HFFc6 (cell line): Measurements from ENCODE around the gene ADAP1. TPM values are rescaled to one million over a fixed set of nuclear protein-coding genes. Genes with fewer than 3 reads are reported as not detected.

Experiments used
- DNase-seq: peaks from one replicate; pipeline ENCODE4 v3.0.0-alpha.2; 2018
- H3K27ac Mint-ChIP-seq: 2 replicates; pipeline ENCODE4 v1.8.0; 2020; ENCODE audit warnings: mild to moderate bottlenecking, mixed read lengths
- H3K27me3 Mint-ChIP-seq: 2 replicates; pipeline ENCODE4 v1.8.0; 2021; ENCODE audit warnings: mild to moderate bottlenecking, moderate library complexity, mixed read lengths; ENCODE audit not compliant: insufficient read depth
- H3K36me3 Mint-ChIP-seq: 2 replicates; pipeline ENCODE4 v1.8.0; 2021; ENCODE audit warnings: low read depth, mixed read lengths
- H3K4me1 Mint-ChIP-seq: 2 replicates; pipeline ENCODE4 v1.8.0; 2020; ENCODE audit warnings: low read depth, mixed read lengths
- H3K4me3 Mint-ChIP-seq: 2 replicates; pipeline ENCODE4 v1.8.0; 2020; ENCODE audit warnings: mild to moderate bottlenecking, moderate library complexity, mixed read lengths
- H3K9me3 Mint-ChIP-seq: 2 replicates; pipeline ENCODE4 v1.8.0; 2020; ENCODE audit warnings: mild to moderate bottlenecking, mixed read lengths
- total RNA-seq, 6 experiments: library from RNA; stranded (reverse); fragmentation: NEBNext Ultra II Directional; extraction: Animal tissue kit (Norgen Biotek cat#: 25700); gene quantifications; 2 replicates in 1 of 6; 3 replicates in 5 of 6; pipeline ENCODE4 v1.2.3, GENCODE V29; 2021
- TF ChIP-seq, protein P1 (sequence below): fragments of 200-600 bp; sonication (generic); IDR thresholded peaks from 2 replicates; pipeline ENCODE4 v1.5.0; 2021; ENCODE audit warnings: antibody characterized with exemption, mild to moderate bottlenecking

The ADAP1 gene
- total RNA-seq, 6 experiments from 2014 or later, result 0.64 to 1.1 (median 0.90) TPM

DNA sequence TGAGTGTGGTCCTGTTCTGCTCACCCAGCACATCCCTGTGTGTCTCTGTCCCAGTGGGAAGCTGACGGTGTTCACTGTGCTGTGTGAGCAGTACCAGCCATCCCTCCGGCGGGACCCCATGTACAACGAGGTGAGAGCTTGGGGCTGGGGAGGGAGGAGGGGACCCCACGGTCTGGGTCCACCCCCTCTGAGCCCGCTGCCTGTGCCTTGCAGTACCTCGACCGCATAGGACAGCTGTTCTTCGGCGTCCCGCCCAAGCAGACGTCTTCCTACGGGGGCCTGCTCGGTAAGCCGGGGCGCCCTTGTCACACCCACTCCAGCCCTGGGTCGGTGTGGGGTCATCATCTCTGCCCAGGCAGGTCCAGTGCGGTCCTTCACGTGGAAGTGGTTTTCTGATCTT is 60.8 kb downstream of the ADAP1 start:
- Mint-ChIP-seq H3K4me1 (no peaks in the 10 kb centered on the region), H3K27ac (no peak overlapping the region), H3K9me3 (no peaks in the 10 kb centered on the region), H3K27me3 (peaks cover 4% of the 10 kb centered on the region; the same call in 1 of the 2 replicates), H3K36me3 (peaks cover 29% of the 10 kb centered on the region), H3K4me3 (no peak overlapping the region)
- DNase-seq, result no peak
- TF ChIP-seq, protein P1, sequence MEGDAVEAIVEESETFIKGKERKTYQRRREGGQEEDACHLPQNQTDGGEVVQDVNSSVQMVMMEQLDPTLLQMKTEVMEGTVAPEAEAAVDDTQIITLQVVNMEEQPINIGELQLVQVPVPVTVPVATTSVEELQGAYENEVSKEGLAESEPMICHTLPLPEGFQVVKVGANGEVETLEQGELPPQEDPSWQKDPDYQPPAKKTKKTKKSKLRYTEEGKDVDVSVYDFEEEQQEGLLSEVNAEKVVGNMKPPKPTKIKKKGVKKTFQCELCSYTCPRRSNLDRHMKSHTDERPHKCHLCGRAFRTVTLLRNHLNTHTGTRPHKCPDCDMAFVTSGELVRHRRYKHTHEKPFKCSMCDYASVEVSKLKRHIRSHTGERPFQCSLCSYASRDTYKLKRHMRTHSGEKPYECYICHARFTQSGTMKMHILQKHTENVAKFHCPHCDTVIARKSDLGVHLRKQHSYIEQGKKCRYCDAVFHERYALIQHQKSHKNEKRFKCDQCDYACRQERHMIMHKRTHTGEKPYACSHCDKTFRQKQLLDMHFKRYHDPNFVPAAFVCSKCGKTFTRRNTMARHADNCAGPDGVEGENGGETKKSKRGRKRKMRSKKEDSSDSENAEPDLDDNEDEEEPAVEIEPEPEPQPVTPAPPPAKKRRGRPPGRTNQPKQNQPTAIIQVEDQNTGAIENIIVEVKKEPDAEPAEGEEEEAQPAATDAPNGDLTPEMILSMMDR, result no peak

DNA sequence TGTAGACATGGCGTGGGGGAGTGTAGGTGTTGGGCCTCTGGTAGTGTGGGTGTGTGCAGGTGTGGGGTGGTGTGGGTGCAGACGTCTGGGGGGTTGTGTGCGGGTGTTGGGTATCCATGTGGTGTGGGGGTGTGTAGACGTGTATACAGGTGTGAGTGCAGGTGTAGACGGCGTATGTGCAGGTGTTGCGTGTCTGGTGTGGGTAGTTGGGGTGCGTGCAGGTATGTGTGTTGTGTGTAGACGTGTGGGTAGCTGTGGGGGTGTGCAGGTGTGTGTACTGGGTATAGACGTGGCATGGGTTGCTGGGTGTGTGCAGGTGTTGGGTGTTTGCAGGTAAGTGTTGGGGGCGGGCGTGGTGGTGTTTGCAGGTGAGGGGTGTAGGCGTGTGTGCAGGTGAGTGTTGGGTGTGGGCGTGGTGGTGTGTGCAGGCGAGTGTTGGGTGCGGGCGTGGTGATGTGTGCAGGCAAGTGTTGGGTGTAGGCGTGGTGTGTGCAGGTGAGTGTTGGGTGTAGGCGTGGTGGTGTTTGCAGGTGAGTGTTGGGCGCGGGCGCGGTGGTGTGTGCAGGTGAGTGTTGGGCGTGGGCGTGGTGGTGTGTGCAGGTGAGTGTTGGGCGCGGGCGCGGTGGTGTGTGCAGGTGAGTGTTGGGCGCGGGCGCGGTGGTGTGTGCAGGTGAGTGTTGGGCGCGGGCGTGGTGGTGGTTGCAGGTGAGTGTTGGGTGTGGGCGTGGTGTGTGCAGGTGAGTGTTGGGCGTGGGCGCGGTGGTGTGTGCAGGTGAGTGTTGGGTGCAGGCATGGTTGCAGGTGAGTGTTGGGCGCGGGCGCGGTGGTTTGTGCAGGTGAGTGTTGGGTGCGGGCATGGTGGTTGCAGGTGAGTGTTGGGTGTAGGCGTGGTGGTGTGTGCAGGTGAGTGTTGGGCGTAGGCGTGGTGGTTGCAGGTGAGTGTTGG is 61.6 kb downstream of the ADAP1 start:
- no peak for DNase-seq
- Mint-ChIP-seq H3K27me3 (peaks cover 4% of the 10 kb centered on the region; the same call in 1 of the 2 replicates), H3K36me3 (peaks cover 30% of the 10 kb centered on the region), H3K27ac (no peak overlapping the region), H3K4me1 (no peaks in the 10 kb centered on the region), H3K9me3 (no peaks in the 10 kb centered on the region), H3K4me3 (no peak overlapping the region)
- TF ChIP-seq, protein P1, result no peak

DNA sequence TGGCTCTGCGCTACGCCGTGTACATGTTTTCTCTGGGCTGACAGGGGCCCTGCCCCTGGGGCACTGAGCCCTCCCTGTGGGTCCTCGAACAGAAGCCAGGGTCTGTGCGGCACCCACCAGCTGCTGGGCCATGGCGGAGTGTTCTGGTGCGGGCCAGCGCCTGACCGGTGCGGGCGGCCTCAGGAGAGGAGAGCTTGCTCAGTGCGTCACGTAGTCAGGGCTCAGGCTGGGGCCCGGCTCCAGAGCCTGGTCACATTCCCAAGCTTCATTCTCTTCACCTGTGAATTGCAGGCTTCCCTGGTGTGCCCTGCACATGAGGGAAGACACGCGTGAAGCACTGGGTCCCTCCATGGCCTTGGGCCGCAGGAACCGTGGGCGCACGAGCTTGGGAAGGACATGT is 62.7 kb downstream of the ADAP1 start:
- TF ChIP-seq, protein P1, result no peak

DNA sequence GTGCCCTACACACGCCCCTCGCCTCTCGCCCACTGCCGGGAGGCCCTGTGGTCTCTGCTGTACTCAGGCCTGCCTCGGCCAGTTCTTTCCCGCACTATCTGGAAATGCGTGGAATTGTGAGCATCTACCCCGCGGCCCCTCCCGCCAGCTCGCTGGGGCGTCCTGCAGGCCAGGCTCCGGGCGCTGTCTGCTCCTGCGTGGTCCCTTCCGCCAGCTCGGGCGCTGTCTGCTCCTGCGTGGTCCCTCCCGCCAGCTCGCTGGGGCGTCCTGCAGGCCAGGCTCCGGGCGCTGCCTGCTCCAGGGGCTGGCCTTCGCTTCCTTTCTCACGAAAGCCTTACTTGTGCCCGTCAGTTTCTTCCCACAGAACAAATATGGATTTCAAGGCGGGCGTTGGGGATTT is 63.2 kb downstream of the ADAP1 start:
- Mint-ChIP-seq H3K36me3 (peaks cover 29% of the 10 kb centered on the region), H3K27me3 (peaks cover 2% of the 10 kb centered on the region; the same call in 1 of the 2 replicates), H3K9me3 (no peaks in the 10 kb centered on the region), H3K4me1 (no peaks in the 10 kb centered on the region), H3K27ac (no peak overlapping the region), H3K4me3 (no peak overlapping the region)
- DNase-seq, result no peak
- TF ChIP-seq, protein P1, result no peak

More for the DNA sequence above, 62.7 kb downstream of the ADAP1 start:
- Mint-ChIP-seq H3K27ac (no peak overlapping the region), H3K4me3 (no peak overlapping the region), H3K9me3 (no peaks in the 10 kb centered on the region), H3K27me3 (peaks cover 4% of the 10 kb centered on the region; the same call in 1 of the 2 replicates), H3K36me3 (peaks cover 30% of the 10 kb centered on the region), H3K4me1 (no peaks in the 10 kb centered on the region)
- DNase-seq, result no peak

DNA sequence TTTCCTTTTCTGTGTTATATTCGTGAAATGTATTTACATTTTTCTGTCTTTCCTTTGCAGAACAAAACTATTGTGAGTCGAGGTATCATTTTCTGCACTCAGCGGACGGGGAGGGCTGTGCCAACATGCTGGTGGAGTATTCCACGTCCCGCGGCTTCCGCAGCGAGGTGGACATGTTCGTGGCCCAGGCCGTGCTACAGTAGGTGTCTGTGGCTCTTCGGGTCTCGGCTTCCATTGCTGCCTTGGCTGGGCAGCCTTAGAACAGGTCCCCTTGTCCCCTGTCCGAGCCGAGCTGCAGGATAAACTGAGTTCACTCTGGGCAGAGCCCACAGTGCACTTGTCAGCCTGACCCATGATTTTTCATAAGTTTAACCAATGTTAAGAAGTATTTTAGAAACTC is 63.6 kb downstream of the ADAP1 start:
- TF ChIP-seq, protein P1, result no peak
- Mint-ChIP-seq H3K27ac (no peak overlapping the region), H3K27me3 (peaks cover 2% of the 10 kb centered on the region; the same call in 1 of the 2 replicates), H3K4me1 (no peaks in the 10 kb centered on the region), H3K36me3 (peaks cover 24% of the 10 kb centered on the region), H3K4me3 (no peak overlapping the region), H3K9me3 (no peaks in the 10 kb centered on the region)
- DNase-seq, result no peak
